ENCODE data around the gene ITCH.
"Not testable (repeated sequence)": the region's sequence is repeated elsewhere in the genome, so short reads cannot be mapped to it uniquely, and the experiment has no call there.

The ITCH gene

DNA sequence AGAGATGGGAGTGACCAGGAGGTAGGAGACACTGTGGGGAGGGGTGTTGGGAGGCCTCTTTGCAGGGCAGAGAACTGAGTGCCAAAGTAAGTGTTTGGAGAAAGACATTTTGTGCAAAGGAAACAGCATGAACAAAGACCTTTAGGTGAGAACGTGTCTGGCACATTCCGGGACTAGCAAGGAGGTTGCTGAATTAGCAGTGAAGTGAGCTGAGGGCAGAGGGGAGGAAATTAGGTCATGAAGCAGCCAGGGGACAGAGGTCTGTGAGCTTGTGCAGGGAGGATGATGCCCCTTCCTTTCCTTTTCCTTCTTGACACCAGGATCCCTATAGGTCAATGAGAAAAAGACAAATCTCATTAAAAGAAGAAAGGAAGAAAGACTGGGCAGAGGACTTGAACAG, 38.5 kb upstream of the ITCH start:
- H3K27ac ChIP-seq, result no peak overlapping the region
- no peak for DNase-seq (ENCODE audit: low spot score)
- TF ChIP-seq, protein P1, sequence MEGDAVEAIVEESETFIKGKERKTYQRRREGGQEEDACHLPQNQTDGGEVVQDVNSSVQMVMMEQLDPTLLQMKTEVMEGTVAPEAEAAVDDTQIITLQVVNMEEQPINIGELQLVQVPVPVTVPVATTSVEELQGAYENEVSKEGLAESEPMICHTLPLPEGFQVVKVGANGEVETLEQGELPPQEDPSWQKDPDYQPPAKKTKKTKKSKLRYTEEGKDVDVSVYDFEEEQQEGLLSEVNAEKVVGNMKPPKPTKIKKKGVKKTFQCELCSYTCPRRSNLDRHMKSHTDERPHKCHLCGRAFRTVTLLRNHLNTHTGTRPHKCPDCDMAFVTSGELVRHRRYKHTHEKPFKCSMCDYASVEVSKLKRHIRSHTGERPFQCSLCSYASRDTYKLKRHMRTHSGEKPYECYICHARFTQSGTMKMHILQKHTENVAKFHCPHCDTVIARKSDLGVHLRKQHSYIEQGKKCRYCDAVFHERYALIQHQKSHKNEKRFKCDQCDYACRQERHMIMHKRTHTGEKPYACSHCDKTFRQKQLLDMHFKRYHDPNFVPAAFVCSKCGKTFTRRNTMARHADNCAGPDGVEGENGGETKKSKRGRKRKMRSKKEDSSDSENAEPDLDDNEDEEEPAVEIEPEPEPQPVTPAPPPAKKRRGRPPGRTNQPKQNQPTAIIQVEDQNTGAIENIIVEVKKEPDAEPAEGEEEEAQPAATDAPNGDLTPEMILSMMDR (IDR thresholded peaks at IDR 0.05), result no peak
- no peak overlapping the region for H3K4me3 ChIP-seq

DNA sequence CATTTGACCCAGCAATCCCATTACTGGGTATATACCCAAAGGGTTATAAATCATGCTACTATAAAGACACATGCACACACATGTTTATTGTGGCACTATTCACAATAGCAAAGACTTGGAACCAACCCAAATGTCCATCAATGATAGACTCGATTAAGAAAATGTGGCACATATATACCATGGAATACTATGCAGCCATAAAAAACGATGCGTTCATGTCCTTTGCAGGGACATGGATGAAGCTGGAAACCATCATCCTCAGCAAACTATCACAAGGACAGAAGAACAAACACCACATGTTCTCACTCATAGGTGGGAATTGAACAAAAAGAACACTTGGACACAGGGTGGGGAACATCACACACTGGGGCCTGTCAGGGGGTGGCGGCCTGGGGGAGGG, 34.9 kb upstream of the ITCH start:
- not testable (repeated sequence) for H3K4me3 ChIP-seq; H3K27ac ChIP-seq; DNase-seq (ENCODE audit: low spot score)

DNA sequence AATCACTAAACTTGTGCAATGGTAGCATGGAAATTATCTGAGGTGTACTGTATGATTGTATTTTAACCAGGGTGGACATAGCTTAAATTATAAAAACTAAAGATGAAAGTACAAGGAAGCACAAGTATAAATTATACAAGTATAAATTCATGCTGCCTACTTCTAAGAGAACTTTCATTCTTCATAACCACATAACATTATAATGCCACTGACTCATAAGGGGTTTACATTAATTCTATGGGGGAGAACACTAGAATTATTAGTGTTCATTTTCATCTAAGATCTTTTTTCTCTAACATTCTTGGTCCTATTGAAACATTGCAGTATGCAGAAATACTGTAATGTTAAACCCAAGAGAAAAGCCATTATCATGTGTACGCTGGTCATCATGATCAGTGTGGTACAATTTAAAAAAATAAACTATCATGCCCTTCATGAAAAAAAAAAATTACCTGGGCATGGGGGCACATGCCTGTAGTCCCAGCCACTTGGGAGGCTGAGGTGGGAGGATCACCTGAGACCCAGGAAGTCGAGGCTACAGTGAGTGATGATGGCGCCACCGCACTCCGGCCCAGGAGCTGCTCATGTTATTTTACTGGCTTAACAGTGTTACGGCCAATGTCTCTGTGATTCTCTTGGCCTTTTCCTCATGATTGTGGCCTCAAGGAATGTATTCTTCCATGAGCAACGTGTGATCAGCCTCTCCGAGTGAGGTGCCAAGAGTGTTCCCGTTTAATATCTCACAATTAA, 34.0 kb upstream of the ITCH start:
- no peak overlapping the region for H3K27ac ChIP-seq
- TF ChIP-seq, protein P1 (IDR thresholded peaks at IDR 0.05), result no peak
- no peak overlapping the region for H3K4me3 ChIP-seq
- DNase-seq (ENCODE audit: low spot score), result no peak

DNA sequence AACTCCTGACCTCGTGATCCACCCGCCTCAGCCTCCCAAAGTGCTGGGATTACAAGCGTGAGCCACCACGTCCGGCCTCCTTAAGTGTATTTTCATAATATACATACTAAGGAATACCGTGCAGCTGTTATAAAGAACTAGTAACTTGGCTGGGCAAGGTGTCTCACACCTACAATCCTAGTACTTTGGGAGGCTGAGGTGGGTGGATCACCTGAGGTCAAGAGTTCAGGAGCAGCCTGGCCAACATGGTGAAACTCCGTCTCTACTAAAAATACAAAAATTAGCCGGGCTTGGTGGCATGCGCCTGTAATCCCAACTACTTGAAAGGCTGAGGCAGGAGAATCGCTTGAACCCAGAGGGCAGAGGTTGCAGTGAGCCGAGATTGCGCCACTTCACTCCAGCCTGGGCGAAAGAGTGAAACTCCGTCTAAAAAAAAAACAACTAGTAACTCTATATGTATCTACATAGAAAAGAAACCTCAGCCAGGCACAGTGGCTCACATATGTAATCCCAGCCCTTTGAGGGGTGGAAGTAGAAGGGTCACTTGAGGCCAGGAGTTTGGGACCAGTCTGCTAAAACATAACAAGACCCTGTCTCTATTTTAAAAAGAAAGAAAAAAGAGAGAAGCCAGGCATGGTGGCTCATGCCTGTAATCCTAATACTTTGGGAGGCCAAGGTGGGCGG, 32.1 kb upstream of the ITCH start:
- DNase-seq (ENCODE audit: low spot score); H3K27ac ChIP-seq; H3K4me3 ChIP-seq: not testable (repeated sequence)

DNA sequence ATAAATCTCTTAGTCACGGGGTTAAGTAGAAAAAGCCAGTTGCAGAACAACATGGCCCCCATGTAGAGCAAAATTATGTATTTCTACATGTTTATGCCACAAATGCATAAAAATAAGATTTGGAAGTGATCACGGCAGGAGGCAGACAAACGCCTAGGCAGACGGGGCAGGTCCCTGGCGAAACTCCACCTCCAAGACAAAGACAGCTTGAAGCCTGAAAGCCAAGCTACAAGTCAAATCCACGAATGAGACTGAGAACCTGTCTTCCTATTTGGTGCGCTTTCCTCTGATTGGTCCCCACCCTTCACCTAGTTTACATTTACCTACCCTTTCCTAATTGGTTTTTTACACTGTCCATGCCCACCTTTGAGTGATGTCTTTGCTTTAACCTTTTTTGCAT, 31.2 kb upstream of the ITCH start:
- no peak overlapping the region for H3K27ac ChIP-seq

DNA sequence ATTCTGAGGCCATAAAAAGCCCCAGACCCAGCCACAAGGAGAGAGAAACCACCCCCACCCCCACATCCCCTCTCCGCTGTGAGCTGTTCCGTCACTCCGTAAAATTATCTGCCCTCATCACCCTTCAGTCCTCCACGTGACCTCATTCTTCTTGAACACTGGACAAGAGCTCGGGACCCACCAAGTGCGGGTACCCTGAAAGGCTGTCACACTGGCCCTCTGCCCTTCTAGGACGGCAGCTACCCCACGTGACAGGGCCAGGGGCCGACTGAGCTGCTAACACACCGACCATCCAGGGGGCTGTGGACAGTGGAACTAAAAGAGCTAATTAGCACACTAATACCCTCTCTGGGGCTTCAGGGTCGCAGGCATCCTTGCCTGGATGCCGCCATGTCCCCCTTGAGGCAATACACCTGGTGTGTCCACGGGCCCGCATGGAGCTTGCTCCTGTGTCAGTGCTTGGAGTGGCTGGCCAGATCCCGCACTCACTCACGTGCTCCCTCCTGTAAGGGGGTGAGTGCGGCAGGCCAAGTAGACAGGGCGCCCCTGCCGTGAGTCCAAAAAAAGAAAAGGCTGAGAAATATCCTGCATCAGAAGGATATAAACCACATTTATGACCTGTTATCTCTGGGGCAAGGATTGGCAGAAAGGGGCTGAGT, 30.7 kb upstream of the ITCH start:
- DNase-seq (ENCODE audit: low spot score), result no peak
- TF ChIP-seq, protein P1 (IDR thresholded peaks at IDR 0.05), result no peak
- no peak overlapping the region for H3K4me3 ChIP-seq
- H3K27ac ChIP-seq, result no peak overlapping the region

More for the DNA sequence above, 31.2 kb upstream of the ITCH start:
- DNase-seq (ENCODE audit: low spot score), result no peak
- H3K4me3 ChIP-seq, result no peak overlapping the region
- TF ChIP-seq, protein P1 (IDR thresholded peaks at IDR 0.05), result no peak

DNA sequence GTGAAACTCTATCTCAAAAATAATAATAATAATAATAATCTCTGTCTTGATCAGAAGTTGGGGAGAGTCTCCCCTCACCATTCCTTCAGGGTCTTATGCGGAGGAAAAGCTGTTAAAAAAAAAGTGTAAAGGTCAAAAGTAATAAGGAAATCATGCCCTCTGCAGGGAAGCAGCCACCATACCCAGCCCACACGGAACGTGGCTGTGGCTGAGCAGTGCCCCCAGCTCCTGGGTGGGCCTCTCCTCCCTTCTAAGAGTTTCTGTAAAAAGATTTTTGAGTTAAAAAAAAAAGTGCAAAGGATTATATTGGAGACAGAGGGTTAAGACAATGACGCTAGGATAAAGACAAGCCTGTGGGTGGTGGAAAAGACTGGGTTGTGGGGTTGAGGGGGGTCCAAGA, 29.3 kb upstream of the ITCH start:
- Histone ChIP-seq H3K27ac (no peak overlapping the region), H3K4me3 (no peak overlapping the region)
- TF ChIP-seq, protein P1 (IDR thresholded peaks at IDR 0.05), result no peak
- DNase-seq (ENCODE audit: low spot score), result no peak

Data from coronary artery (tissue), 2 donors.